Measurements from ENCODE around the gene TRIM59.

DNA sequence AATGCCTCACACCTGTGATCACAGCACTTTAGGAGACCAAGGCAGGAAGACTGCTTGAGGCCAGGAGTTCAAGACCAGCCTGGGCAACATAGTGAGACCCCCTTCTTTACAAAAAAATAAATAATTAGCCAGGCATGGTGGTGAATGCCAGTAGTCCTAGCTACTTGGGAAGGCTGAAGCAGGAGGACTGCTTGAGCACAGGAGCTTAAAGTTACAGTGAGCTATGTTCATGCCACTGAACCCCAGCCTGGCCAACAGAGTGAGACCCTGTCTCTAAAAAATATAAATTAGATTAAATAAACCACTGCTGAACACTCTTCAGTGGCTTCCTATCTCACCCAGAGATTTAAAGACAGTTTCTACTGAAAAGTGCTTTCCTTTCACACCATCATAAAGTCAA lies 56.8 kb downstream of the TRIM59 start:
- TF ChIP-seq CTCF (IDR thresholded peaks at IDR 0.05) (no peak), EP300 (IDR thresholded peaks at IDR 0.05; ENCODE audit: borderline replicate concordance in 1 of 2, low read depth in 1 of 2, low read length in 1 of 2) (no peak), TAF1 (IDR thresholded peaks at IDR 0.05; ENCODE audit: borderline replicate concordance, low read depth, low read length) (no peak), SMC3 (IDR thresholded peaks at IDR 0.05; ENCODE audit: low read depth, low read length) (no peak)
- TF ChIP-seq, protein P1, sequence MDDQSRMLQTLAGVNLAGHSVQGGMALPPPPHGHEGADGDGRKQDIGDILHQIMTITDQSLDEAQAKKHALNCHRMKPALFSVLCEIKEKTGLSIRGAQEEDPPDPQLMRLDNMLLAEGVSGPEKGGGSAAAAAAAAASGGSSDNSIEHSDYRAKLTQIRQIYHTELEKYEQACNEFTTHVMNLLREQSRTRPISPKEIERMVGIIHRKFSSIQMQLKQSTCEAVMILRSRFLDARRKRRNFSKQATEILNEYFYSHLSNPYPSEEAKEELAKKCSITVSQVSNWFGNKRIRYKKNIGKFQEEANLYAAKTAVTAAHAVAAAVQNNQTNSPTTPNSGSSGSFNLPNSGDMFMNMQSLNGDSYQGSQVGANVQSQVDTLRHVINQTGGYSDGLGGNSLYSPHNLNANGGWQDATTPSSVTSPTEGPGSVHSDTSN (IDR thresholded peaks at IDR 0.05) = no peak
